H1 (cell line): ENCODE measurements around the gene CD58. TPM values are rescaled to one million over a fixed set of nuclear protein-coding genes. Genes with fewer than 3 reads are reported as not detected.

ENCODE experiments used
- CTCF ChIA-PET: fragments of 300-600 bp; sonication (Branson Sonifier 250); formaldehyde crosslinking; loops from one replicate; lab custom pipeline; 2021; ENCODE audit not compliant: partially characterized antibody; lab: Charles Lee
- POLR2A ChIA-PET: fragments of 300-600 bp; sonication (Branson Sonifier 250); formaldehyde crosslinking; loops from one replicate; lab custom pipeline; 2021; ENCODE audit warnings: inconsistent platforms; ENCODE audit not compliant: partially characterized antibody; lab: Charles Lee
- DNase-seq, 2 experiments: peaks; one replicate each; pipeline versions ENCODE4 v3.0.0 to v3.0.0-alpha.2; 2010 to 2022; ENCODE audit warnings: low spot score in 2 of 2, low read depth in 1 of 2, mixed read lengths in 1 of 2
- FAIRE-seq: peaks from 2 replicates; lab custom pipeline; 2011; peaks lifted over from hg19 to GRCh38; lab: Jason Lieb, UNC
- H2AFZ ChIP-seq: 2 replicates; pipeline ENCODE4 v1.8.1; 2012; ENCODE audit warnings: low read length, inconsistent platforms
- H2AK5ac ChIP-seq: 2 replicates; pipeline ENCODE4 v1.6.1; 2013; ENCODE audit warnings: low read depth, low read length
- H2BK120ac ChIP-seq: replicated peaks from 2 replicates; pipeline ENCODE3; 2013; ENCODE audit warnings: low read depth, low read length, inconsistent platforms
- H2BK12ac ChIP-seq: 2 replicates; pipeline ENCODE4 v1.6.1; 2013; ENCODE audit warnings: low read depth, low read length
- H2BK15ac ChIP-seq: 2 replicates; pipeline ENCODE4 v1.6.1; 2013; ENCODE audit warnings: low read length
- H2BK20ac ChIP-seq: 2 replicates; pipeline ENCODE4 v1.6.1; 2013; ENCODE audit warnings: low read length
- H2BK5ac ChIP-seq: 2 replicates; pipeline ENCODE4 v1.6.1; 2013; ENCODE audit warnings: low read depth, low read length
- H3K14ac ChIP-seq: 2 replicates; pipeline ENCODE4 v1.6.1; 2013; ENCODE audit warnings: inconsistent platforms; ENCODE audit not compliant: insufficient read length
- H3K18ac ChIP-seq: 2 replicates; pipeline ENCODE4 v1.6.1; 2013; ENCODE audit warnings: low read length; ENCODE audit errors: extremely low read depth
- H3K23ac ChIP-seq: 2 replicates; pipeline ENCODE4 v1.6.1; 2013; ENCODE audit warnings: inconsistent platforms; ENCODE audit not compliant: insufficient read length
- H3K23me2 ChIP-seq: 2 replicates; pipeline ENCODE4 v1.6.1; 2013; ENCODE audit warnings: low read depth, low read length
- H3K27ac ChIP-seq: 2 replicates; pipeline ENCODE4 v1.6.1; 2011; ENCODE audit warnings: low read depth, low read length, inconsistent platforms
- H3K27me3 ChIP-seq, 4 experiments: replicated peaks in 1 of 4; 1 replicate in 1 of 4; 2 replicates in 3 of 4; pipeline versions ENCODE4 v1.6.1 to v1.8.1; 2011 to 2013; ENCODE audit warnings: low read length in 3 of 4, mild to moderate bottlenecking in 3 of 4, inconsistent platforms in 2 of 4, mixed read lengths in 2 of 4, moderate library complexity in 1 of 4; ENCODE audit not compliant: control insufficient read depth in 3 of 4, insufficient read depth in 3 of 4; ENCODE audit errors: extremely low read depth in 1 of 4
- H3K36me3 ChIP-seq, 4 experiments: 2 replicates each; pipeline versions ENCODE4 v1.6.1 to v1.8.1; 2011 to 2013; ENCODE audit warnings: mild to moderate bottlenecking in 4 of 4, low read length in 3 of 4, moderate library complexity in 2 of 4, control low read depth in 1 of 4, inconsistent platforms in 1 of 4; ENCODE audit not compliant: insufficient read depth in 4 of 4, control insufficient read depth in 2 of 4
- H3K4ac ChIP-seq: replicated peaks from 2 replicates; pipeline ENCODE3; 2013; ENCODE audit warnings: low read length, low read depth, mixed read lengths, inconsistent platforms; ENCODE audit not compliant: insufficient read length
- H3K4me1 ChIP-seq, 4 experiments: replicated peaks in 1 of 4; 1 replicate in 1 of 4; 2 replicates in 3 of 4; pipeline versions ENCODE4 v1.6.1 to v1.8.1; 2011 to 2013; ENCODE audit warnings: low read length in 3 of 4, inconsistent platforms in 2 of 4, mixed read lengths in 1 of 4; ENCODE audit not compliant: insufficient read depth in 4 of 4, control insufficient read depth in 3 of 4
- H3K4me2 ChIP-seq, 2 experiments: 2 replicates each; pipeline versions ENCODE4 v1.6.1 to v1.8.1; 2011 to 2013; ENCODE audit warnings: low read depth in 2 of 2, low read length in 2 of 2, control low read depth in 1 of 2, inconsistent platforms in 1 of 2, mild to moderate bottlenecking in 1 of 2; ENCODE audit not compliant: insufficient read depth in 1 of 2
- H3K4me3 ChIP-seq, 4 experiments: fragments of 200-600, 300-600 bp in 1 of 4; sonication (generic), shearing (Covaris generic), sonication (Bioruptor Twin) in 1 of 4; 2 replicates each; pipeline versions ENCODE4 v1.5.1 to v1.8.1; 2011 to 2016; ENCODE audit warnings: low read length in 4 of 4, low read depth in 3 of 4, control low read depth in 2 of 4, inconsistent platforms in 2 of 4, mild to moderate bottlenecking in 2 of 4, mixed read lengths in 1 of 4, moderate library complexity in 1 of 4; ENCODE audit not compliant: insufficient read depth in 2 of 4; ENCODE audit errors: extremely low read depth in 1 of 4
- H3K56ac ChIP-seq: replicated peaks from 2 replicates; pipeline ENCODE3; 2013; ENCODE audit warnings: low read depth, mild to moderate bottlenecking, mixed read lengths, low read length, inconsistent platforms; ENCODE audit not compliant: insufficient read length
- H3K79me1 ChIP-seq: 2 replicates; pipeline ENCODE4 v1.6.1; 2013; ENCODE audit warnings: low read depth, low read length, control low read depth
- H3K79me2 ChIP-seq, 2 experiments: 2 replicates each; pipeline versions ENCODE4 v1.6.1 to v1.8.1; 2012 to 2013; ENCODE audit warnings: low read length in 2 of 2, mild to moderate bottlenecking in 2 of 2, inconsistent platforms in 1 of 2; ENCODE audit not compliant: insufficient read depth in 2 of 2, control insufficient read depth in 1 of 2
- H3K9ac ChIP-seq, 4 experiments: replicated peaks in 1 of 4; 1 replicate in 1 of 4; 2 replicates in 3 of 4; pipeline versions ENCODE4 v1.6.1 to v1.8.1; 2011 to 2013; ENCODE audit warnings: low read depth in 3 of 4, low read length in 3 of 4, control low read depth in 2 of 4, mild to moderate bottlenecking in 2 of 4, moderate library complexity in 2 of 4, inconsistent platforms in 1 of 4; ENCODE audit errors: extremely low read depth in 1 of 4
- H3K9me3 ChIP-seq, 2 experiments: 2 replicates each; pipeline versions ENCODE4 v1.6.1 to v1.8.1; 2012 to 2013; ENCODE audit warnings: mild to moderate bottlenecking in 2 of 2, moderate library complexity in 2 of 2, control low read depth in 1 of 2, inconsistent platforms in 1 of 2, low read depth in 1 of 2, low read length in 1 of 2, mixed read lengths in 1 of 2; ENCODE audit not compliant: insufficient read depth in 2 of 2
- H4K20me1 ChIP-seq, 2 experiments: replicated peaks in 1 of 2; 2 replicates each; pipeline versions ENCODE3 to v1.8.1; 2011 to 2013; ENCODE audit warnings: inconsistent platforms in 2 of 2, low read length in 2 of 2, mild to moderate bottlenecking in 1 of 2; ENCODE audit not compliant: insufficient read depth in 2 of 2, control insufficient read depth in 1 of 2
- H4K5ac ChIP-seq: 2 replicates; pipeline ENCODE4 v1.6.1; 2013; ENCODE audit warnings: low read length, low read depth, mixed read lengths, inconsistent platforms; ENCODE audit not compliant: insufficient read length
- H4K8ac ChIP-seq: 2 replicates; pipeline ENCODE4 v1.8.0; 2013; ENCODE audit warnings: mild to moderate bottlenecking, moderate library complexity, low read length, inconsistent platforms; ENCODE audit not compliant: insufficient read depth; ENCODE audit errors: extremely low read depth
- H4K91ac ChIP-seq: replicated peaks from 2 replicates; pipeline ENCODE3; 2013; ENCODE audit warnings: low read length, mixed read lengths, inconsistent platforms; ENCODE audit not compliant: insufficient read length
- CBX5 ChIP-seq: fragments of 300-800, 300-1000 bp; sonication (generic); IDR thresholded peaks from 2 replicates; pipeline ENCODE4 v1.7.1; 2016; ENCODE audit warnings: antibody characterized with exemption, low read length, low read depth
- E2F6 ChIP-seq: IDR thresholded peaks from 2 replicates; pipeline ENCODE4 v1.6.1; 2012; ENCODE audit warnings: inconsistent platforms
- GABPA ChIP-seq: IDR thresholded peaks from 2 replicates; pipeline ENCODE4 v1.6.1; 2011; ENCODE audit warnings: mild to moderate bottlenecking, low read length, moderate library complexity, borderline replicate concordance; ENCODE audit not compliant: insufficient read depth
- JUND ChIP-seq: IDR thresholded peaks from 2 replicates; pipeline ENCODE4 v1.6.1; 2011; ENCODE audit warnings: mild to moderate bottlenecking, improper control_type of control experiment, low read length
- KDM4A ChIP-seq: IDR thresholded peaks from one replicate; pipeline ENCODE4 v1.7.1; 2012; ENCODE audit warnings: low read depth, mild to moderate bottlenecking, moderate library complexity, low read length, inconsistent platforms; ENCODE audit not compliant: severe bottlenecking
- RNF2 ChIP-seq: fragments of 200-900, 300-1000 bp; sonication (generic); IDR thresholded peaks from 2 replicates; pipeline ENCODE4 v1.7.1; 2016; ENCODE audit warnings: borderline replicate concordance, low read depth, mild to moderate bottlenecking, antibody characterized with exemption, low read length; ENCODE audit not compliant: poor library complexity, severe bottlenecking; ENCODE audit errors: missing control alignments
- SIX5 ChIP-seq: IDR thresholded peaks from 2 replicates; pipeline ENCODE4 v1.6.1; 2011; ENCODE audit warnings: mild to moderate bottlenecking, low read depth, low read length
- SP1 ChIP-seq: IDR thresholded peaks from 2 replicates; pipeline ENCODE4 v1.6.1; 2011; ENCODE audit warnings: low read depth, low read length
- TAF7 ChIP-seq: optimal IDR thresholded peaks from 2 replicates; pipeline ENCODE3; 2011; ENCODE audit warnings: low read depth, mild to moderate bottlenecking, inconsistent platforms, low read length, moderate library complexity, borderline replicate concordance
- TBP ChIP-seq: IDR thresholded peaks from 2 replicates; pipeline ENCODE4 v1.6.1; 2011; ENCODE audit warnings: low read depth, low read length, improper control_type of control experiment
- ZNF274 ChIP-seq: IDR thresholded peaks from 2 replicates; pipeline ENCODE4 v1.7.0; 2012; ENCODE audit warnings: low read length, borderline replicate concordance; ENCODE audit errors: extremely low read depth
- WGBS, 2 experiments: shearing (Covaris generic) in 1 of 2; methylation state at CpG; one replicate each; pipeline versions ENCODE4 v1.1.6 to v1.1.7; 2013 to 2015; ENCODE audit warnings: low lambda C conversion rate in 2 of 2, mixed read lengths in 2 of 2, inconsistent platforms in 1 of 2, low coverage in 1 of 2, missing lambda C conversion rate in 1 of 2; ENCODE audit not compliant: insufficient replicate concordance in 2 of 2, insufficient coverage in 1 of 2, insufficient read length in 1 of 2; ENCODE audit errors: extremely low coverage in 1 of 2, missing lambda C conversion rate in 1 of 2; 5-methylcytosine and 5-hydroxymethylcytosine counted together
- polyA plus RNA-seq, 7 experiments: library from polyadenylated mRNA; depleted of rRNA in 3 of 7; stranded (reverse) in 5 of 7; unstranded in 2 of 7; fragments of >200 nt in 5 of 7; fragments of 200-250 nt in 2 of 7; gene quantifications; 1 replicate in 5 of 7; 2 replicates in 1 of 7; 4 replicates in 1 of 7; pipeline versions ENCODE4 v1.2.1 to v1.2.3, GENCODE V29; 2011 to 2013; ENCODE audit warnings: missing spikeins in 2 of 7, mixed read lengths in 2 of 7
- total RNA-seq: library from RNA; stranded (reverse); fragmentation: NEBNext Ultra II Directional; extraction: Animal tissue kit (Norgen Biotek cat#: 25700); gene quantifications from 2 replicates; pipeline ENCODE4 v1.2.1, GENCODE V29; 2021

The CD58 gene
- total and polyA plus RNA-seq, 2 of the 8 experiments (the other 6 are each of a cell fraction or from before 2014, with no cell fraction given): 5.3 to 5.5 TPM

- Histone ChIP-seq H3K4me3 (no peak overlapping the region), H3K27ac (no peak overlapping the region), H4K5ac (no peak overlapping the region), H3K9me3 (0 out of 4 replicates have a peak, but pooled peaks cover 0 to 2% of the 10 kb centered on the region in 2 experiments), H3K9ac (no peak overlapping the region), H2BK120ac (no peak overlapping the region), H3K23ac (no peak overlapping the region), H3K4ac (no peak overlapping the region), H4K8ac (no peak overlapping the region), H2BK15ac (no peak overlapping the region), H2AK5ac (no peak overlapping the region), H2BK20ac (no peak overlapping the region), H2AFZ (no peak overlapping the region), H3K27me3 (no peaks in the 10 kb centered on the region), H3K79me1 (no peaks in the 10 kb centered on the region), H3K18ac (no peak overlapping the region), H2BK5ac (no peak overlapping the region), H3K4me1 (peaks cover 0 to 5% (median 0%) of the 10 kb centered on the region in 4 experiments; a peak in 1 of 7 replicates), H3K23me2 (no peaks in the 10 kb centered on the region), H3K79me2 (no peaks in the 10 kb centered on the region), H3K36me3 (no peaks in the 10 kb centered on the region), H3K4me2 (no peak overlapping the region), H4K91ac (no peak overlapping the region), H3K56ac (no peak overlapping the region), H2BK12ac (no peak overlapping the region), H4K20me1 (no peaks in the 10 kb centered on the region), H3K14ac (no peak overlapping the region)
- POLR2A ChIA-PET: no interaction called here
- 81% methylated on average over 4 of the region's 4 CpGs; no CpG with 5 or more reads in 1 of the 2 experiments for WGBS, 2 experiments
- CTCF ChIA-PET: interaction anchor here (1.1 kb wide), 1 partner anchor 9 kb away, joined by 6 read pairs; no protein-coding TSS in a partner anchor
- DNase-seq (no peak), FAIRE-seq (no peak)
- TF ChIP-seq TAF7: no peak
- no peak for TF ChIP-seq ZNF274
- no peak for TF ChIP-seq SIX5
- TF ChIP-seq CBX5: no peak
- TF ChIP-seq KDM4A: no peak
- no peak for TF ChIP-seq SP1
- TF ChIP-seq E2F6: no peak
- TF ChIP-seq TBP: no peak
- TF ChIP-seq JUND: no peak
- no peak for TF ChIP-seq GABPA
- TF ChIP-seq RNF2: no peak
Observed at GRCh38 chr1:116508085-116508983, 62.5 kb downstream of the CD58 start.
